ENCODE results near the gene PLCB4. TPM values are rescaled to one million over a fixed set of nuclear protein-coding genes. Genes with fewer than 3 reads are reported as not detected.

Gene PLCB4
- total and polyA plus RNA-seq, 3 experiments from 2014 or later: not detected

GRCh38 chr20:9066191-9066590, 2.7 kb upstream of the PLCB4 start:
- POLR2A ChIA-PET: no interaction called here
- peaks cover 20 to 21% of the 10 kb centered on the region in 2 donors for H3K27me3 Mint-ChIP-seq
- H3K4me3 Mint-ChIP-seq: no peak overlapping the region
- H3K9me3 Mint-ChIP-seq: peaks cover 2 to 5% (median 3%) of the 10 kb centered on the region in 5 donors
- Histone ChIP-seq H3K4me1 (ENCODE audit: insufficient read depth, low read length) (no peaks in the 10 kb centered on the region), H3K4me3 (ENCODE audit: low read length) (no peak overlapping the region), H3K36me3 (ENCODE audit: insufficient read depth, low read length) (no peaks in the 10 kb centered on the region), H3K27me3 (ENCODE audit: insufficient read depth, low read length, poor library complexity, severe bottlenecking) (no peaks in the 10 kb centered on the region), H3K27ac (ENCODE audit: low read depth, low read length) (no peak overlapping the region), H3K9me3 (ENCODE audit: low read length) (no peaks in the 10 kb centered on the region)
- peaks cover 2 to 5% (median 4%) of the 10 kb centered on the region in 3 donors for H3K4me1 Mint-ChIP-seq
- CTCF ChIA-PET: no interaction called here
- no peak overlapping the region for H3K27ac Mint-ChIP-seq
- no peak for DNase-seq
- H3K36me3 Mint-ChIP-seq: peaks cover 0 to 5% (median 4%) of the 10 kb centered on the region in 3 donors

GRCh38 chr20:9068233-9068801, 570 bp upstream of the PLCB4 start:
- H3K36me3 ChIP-seq (ENCODE audit: insufficient read depth, low read length): no peaks in the 10 kb centered on the region
- H3K4me1 Mint-ChIP-seq: peaks cover 2 to 5% (median 4%) of the 10 kb centered on the region in 3 donors
- H3K27me3 Mint-ChIP-seq: peaks cover 20 to 21% of the 10 kb centered on the region in 2 donors
- no peaks in the 10 kb centered on the region for H3K27me3 ChIP-seq (ENCODE audit: insufficient read depth, low read length, poor library complexity, severe bottlenecking)
- H3K9me3 Mint-ChIP-seq: peaks cover 2 to 5% (median 3%) of the 10 kb centered on the region in 5 donors
- H3K27ac Mint-ChIP-seq: no peak overlapping the region
- H3K4me1 ChIP-seq (ENCODE audit: insufficient read depth, low read length): no peaks in the 10 kb centered on the region
- no peaks in the 10 kb centered on the region for H3K9me3 ChIP-seq (ENCODE audit: low read length)
- H3K4me3 ChIP-seq (ENCODE audit: low read length): no peak overlapping the region
- CTCF ChIA-PET: no interaction called here
- H3K27ac ChIP-seq (ENCODE audit: low read depth, low read length): no peak overlapping the region
- DNase-seq: no peak
- H3K36me3 Mint-ChIP-seq: peaks cover 0 to 5% (median 4%) of the 10 kb centered on the region in 3 donors
- H3K4me3 Mint-ChIP-seq: no peak overlapping the region
- POLR2A ChIA-PET: no interaction called here

DNA sequence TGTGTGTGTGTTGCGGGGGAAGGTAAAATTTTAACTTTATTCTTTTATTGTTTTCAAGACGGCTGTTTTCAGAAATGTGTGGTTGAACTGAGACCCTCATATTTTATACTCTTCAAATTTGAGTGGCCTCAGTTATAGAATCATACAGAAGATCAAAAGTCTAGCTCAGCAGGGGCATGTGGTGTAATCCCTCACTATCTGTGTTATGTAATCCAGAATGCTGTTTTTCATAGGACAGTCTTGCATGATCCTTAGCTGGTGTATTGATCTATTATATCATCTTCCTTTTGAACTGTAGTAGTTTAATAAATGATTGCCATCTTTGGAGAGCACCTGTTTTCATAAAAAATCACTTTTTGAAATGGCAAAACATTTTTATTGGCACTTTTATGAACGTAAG, 1.4 kb downstream of the PLCB4 start:
- Histone ChIP-seq H3K4me3 (ENCODE audit: low read length) (no peak overlapping the region), H3K27me3 (ENCODE audit: insufficient read depth, low read length, poor library complexity, severe bottlenecking) (no peaks in the 10 kb centered on the region), H3K4me1 (ENCODE audit: insufficient read depth, low read length) (no peaks in the 10 kb centered on the region), H3K27ac (ENCODE audit: low read depth, low read length) (no peak overlapping the region), H3K9me3 (ENCODE audit: low read length) (no peaks in the 10 kb centered on the region), H3K36me3 (ENCODE audit: insufficient read depth, low read length) (no peaks in the 10 kb centered on the region)
- H3K27ac Mint-ChIP-seq: no peak overlapping the region
- peaks cover 2 to 5% (median 4%) of the 10 kb centered on the region in 3 donors for H3K4me1 Mint-ChIP-seq
- CTCF ChIA-PET: no interaction called here
- H3K36me3 Mint-ChIP-seq: peaks cover 0 to 4% (median 2%) of the 10 kb centered on the region in 3 donors
- POLR2A ChIA-PET: no interaction called here
- H3K27me3 Mint-ChIP-seq: peaks cover 20 to 21% of the 10 kb centered on the region in 2 donors
- no peak for DNase-seq
- H3K4me3 Mint-ChIP-seq: no peak overlapping the region
- peaks cover 0 to 3% (median 2%) of the 10 kb centered on the region in 5 donors for H3K9me3 Mint-ChIP-seq

DNA sequence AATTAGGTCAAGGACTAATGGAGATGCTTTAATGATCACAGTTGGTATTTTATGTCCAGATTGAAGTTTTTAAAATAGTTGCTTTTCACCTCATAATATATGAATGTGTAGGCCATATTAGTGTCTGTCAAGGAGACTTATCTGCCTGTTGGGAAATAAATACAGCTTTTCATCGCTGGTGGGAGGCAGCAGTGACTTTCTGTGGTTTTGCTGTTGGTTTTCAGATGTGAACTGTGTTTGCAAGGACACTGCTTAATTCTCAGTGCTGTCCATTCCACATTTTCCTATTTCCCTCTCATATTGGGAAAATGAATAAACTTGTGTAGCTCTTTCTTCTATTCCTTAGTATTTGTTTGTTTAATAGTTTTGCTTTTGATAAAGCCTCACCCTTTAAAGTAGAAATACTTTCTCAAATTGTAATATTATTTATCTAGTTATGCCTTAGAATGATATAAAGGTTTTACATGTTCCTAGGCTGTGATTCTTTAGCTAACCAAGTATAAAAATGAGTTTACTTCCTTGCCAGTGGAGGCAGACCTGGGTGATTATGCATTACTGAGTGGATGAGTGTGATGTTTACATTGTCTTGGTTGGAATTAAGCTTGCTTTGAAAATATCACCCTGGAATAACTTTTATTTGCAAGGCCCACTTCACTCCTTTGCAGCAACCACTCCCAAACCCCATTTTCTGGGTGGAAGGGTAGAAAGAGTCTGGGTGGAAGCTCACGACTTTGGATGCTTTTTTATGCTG, 3.3 kb downstream of the PLCB4 start:
- peaks cover 0 to 3% (median 2%) of the 10 kb centered on the region in 5 donors for H3K9me3 Mint-ChIP-seq
- H3K27ac Mint-ChIP-seq: no peak overlapping the region
- CTCF ChIA-PET: no interaction called here

DNA sequence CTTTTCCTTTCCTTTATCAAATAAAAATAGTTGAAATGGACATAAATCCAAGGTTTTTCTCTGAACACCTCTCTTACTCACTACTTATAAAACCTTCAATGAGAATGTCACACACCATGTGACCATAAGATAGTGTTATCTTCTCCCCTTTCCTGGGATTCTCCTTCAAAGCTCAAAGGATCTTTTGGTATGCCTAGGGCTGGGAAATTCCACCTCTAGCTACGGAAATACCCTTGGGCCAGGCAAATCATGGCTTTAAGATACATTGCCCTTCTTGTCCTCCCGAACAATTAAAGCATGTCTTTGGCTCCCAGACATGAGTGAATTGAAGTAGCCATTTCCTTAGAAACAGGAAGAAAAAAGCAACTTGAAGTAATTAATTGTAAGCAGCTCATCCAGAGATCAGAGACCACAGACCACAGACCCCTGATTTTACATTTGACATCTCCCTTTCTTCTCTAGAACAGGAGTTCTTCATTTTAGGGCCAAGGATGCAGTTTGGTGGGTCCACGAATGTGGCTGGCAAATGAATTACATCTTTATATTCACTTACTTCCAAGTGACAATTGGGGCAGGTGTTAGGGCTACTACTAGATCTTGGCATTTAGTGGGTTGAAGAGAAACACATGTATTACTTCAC, 4.1 kb downstream of the PLCB4 start:
- Mint-ChIP-seq H3K36me3 (peaks cover 0 to 4% (median 2%) of the 10 kb centered on the region in 3 donors), H3K27me3 (peaks cover 7 to 14% of the 10 kb centered on the region in 2 donors), H3K27ac (no peak overlapping the region), H3K4me3 (no peak overlapping the region), H3K4me1 (peaks cover 2 to 5% (median 4%) of the 10 kb centered on the region in 3 donors), H3K9me3 (peaks cover 0 to 3% (median 2%) of the 10 kb centered on the region in 5 donors)
- Histone ChIP-seq H3K9me3 (ENCODE audit: low read length) (no peaks in the 10 kb centered on the region), H3K27ac (ENCODE audit: low read depth, low read length) (no peak overlapping the region), H3K36me3 (ENCODE audit: insufficient read depth, low read length) (no peaks in the 10 kb centered on the region), H3K4me3 (ENCODE audit: low read length) (no peak overlapping the region), H3K4me1 (ENCODE audit: insufficient read depth, low read length) (no peaks in the 10 kb centered on the region), H3K27me3 (ENCODE audit: insufficient read depth, low read length, poor library complexity, severe bottlenecking) (no peaks in the 10 kb centered on the region)
- POLR2A ChIA-PET: no interaction called here
- CTCF ChIA-PET: no interaction called here
- no peak for DNase-seq

More for the DNA sequence above, 3.3 kb downstream of the PLCB4 start:
- peaks cover 12 to 18% of the 10 kb centered on the region in 2 donors for H3K27me3 Mint-ChIP-seq
- Histone ChIP-seq H3K9me3 (ENCODE audit: low read length) (no peaks in the 10 kb centered on the region), H3K27me3 (ENCODE audit: insufficient read depth, low read length, poor library complexity, severe bottlenecking) (no peaks in the 10 kb centered on the region), H3K27ac (ENCODE audit: low read depth, low read length) (no peak overlapping the region), H3K4me1 (ENCODE audit: insufficient read depth, low read length) (no peaks in the 10 kb centered on the region), H3K4me3 (ENCODE audit: low read length) (no peak overlapping the region), H3K36me3 (ENCODE audit: insufficient read depth, low read length) (no peaks in the 10 kb centered on the region)
- H3K36me3 Mint-ChIP-seq: peaks cover 0 to 4% (median 2%) of the 10 kb centered on the region in 3 donors
- H3K4me3 Mint-ChIP-seq: no peak overlapping the region
- DNase-seq: no peak
- POLR2A ChIA-PET: no interaction called here
- H3K4me1 Mint-ChIP-seq: peaks cover 2 to 5% (median 4%) of the 10 kb centered on the region in 3 donors

GRCh38 chr20:9075264-9076095, 6.6 kb downstream of the PLCB4 start:
- ChIA-PET POLR2A (no interaction called here), CTCF (no interaction called here)
- H3K4me1 Mint-ChIP-seq: no peaks in the 10 kb centered on the region
- no peak overlapping the region for H3K27ac Mint-ChIP-seq
- Histone ChIP-seq H3K4me3 (ENCODE audit: low read length) (no peak overlapping the region), H3K36me3 (ENCODE audit: insufficient read depth, low read length) (no peaks in the 10 kb centered on the region), H3K27me3 (ENCODE audit: insufficient read depth, low read length, poor library complexity, severe bottlenecking) (no peaks in the 10 kb centered on the region), H3K4me1 (ENCODE audit: insufficient read depth, low read length) (no peaks in the 10 kb centered on the region), H3K27ac (ENCODE audit: low read depth, low read length) (no peak overlapping the region), H3K9me3 (ENCODE audit: low read length) (no peaks in the 10 kb centered on the region)
- no peak for DNase-seq
- H3K9me3 Mint-ChIP-seq: no peaks in the 10 kb centered on the region
- no peaks in the 10 kb centered on the region for H3K36me3 Mint-ChIP-seq
- H3K4me3 Mint-ChIP-seq: no peak overlapping the region
- peaks cover 0 to under 1% of the 10 kb centered on the region in 2 donors for H3K27me3 Mint-ChIP-seq

- Mint-ChIP-seq H3K27ac (no peak overlapping the region), H3K4me1 (no peaks in the 10 kb centered on the region), H3K9me3 (no peaks in the 10 kb centered on the region), H3K4me3 (no peak overlapping the region), H3K36me3 (no peaks in the 10 kb centered on the region), H3K27me3 (no peaks in the 10 kb centered on the region)
- H3K27ac ChIP-seq (ENCODE audit: low read depth, low read length): no peak overlapping the region
- DNase-seq: no peak
- H3K4me3 ChIP-seq (ENCODE audit: low read length): no peak overlapping the region
- ChIA-PET CTCF (no interaction called here), POLR2A (no interaction called here)
- no peaks in the 10 kb centered on the region for H3K4me1 ChIP-seq (ENCODE audit: insufficient read depth, low read length)
- no peaks in the 10 kb centered on the region for H3K9me3 ChIP-seq (ENCODE audit: low read length)
- H3K36me3 ChIP-seq (ENCODE audit: insufficient read depth, low read length): no peaks in the 10 kb centered on the region
- no peaks in the 10 kb centered on the region for H3K27me3 ChIP-seq (ENCODE audit: insufficient read depth, low read length, poor library complexity, severe bottlenecking)
Measured at GRCh38 chr20:9076440-9076839, 7.6 kb downstream of the PLCB4 start.
